Uterine smooth muscle cell (primary cell): ENCODE measurements around the gene OR4C45. TPM values are rescaled to one million over a fixed set of nuclear protein-coding genes. Genes with fewer than 3 reads are reported as not detected.

ENCODE experiments used
- total RNA-seq: library from RNA; depleted of rRNA; stranded (reverse); fragments of >200 nt; gene quantifications from 2 replicates; pipeline ENCODE4 v1.2.3, GENCODE V29; 2014

Gene OR4C45
- not detected in 2 replicates for total RNA-seq

DNA sequence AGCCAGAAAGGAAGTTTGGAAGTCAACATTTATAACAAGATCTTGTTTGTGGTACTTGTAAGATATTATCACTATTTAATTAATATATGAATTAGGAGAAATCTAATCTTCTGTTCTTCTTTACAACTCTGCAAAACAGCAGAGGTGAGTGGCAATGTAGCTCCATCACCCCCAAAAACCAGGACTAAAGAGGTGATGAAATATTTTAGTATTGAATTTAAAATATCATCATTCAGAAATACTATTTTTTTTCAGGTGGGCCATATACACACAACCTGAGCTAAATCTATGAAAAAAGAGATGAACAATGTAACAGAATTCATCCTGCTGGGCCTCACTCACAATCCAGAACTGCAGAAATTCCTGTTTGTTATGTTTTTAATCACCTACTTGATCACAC, at the start of gene OR4C45:
Gene OR4C45, plus strand, starts transcription at position 301 of the 400 bp plus-strand sequence.

Other genes starting within 250 kb of the OR4C45 start
- not detected in 2 replicates for gene OR4C13, start 80.5 kb upstream of the OR4C45 start, total RNA-seq
- not detected in 2 replicates for gene OR4C12, start 50.3 kb upstream of the OR4C45 start, total RNA-seq